Endothelial cell of umbilical vein (primary cell): ENCODE data around the gene LDLRAD4. TPM values are rescaled to one million over a fixed set of nuclear protein-coding genes. Genes with fewer than 3 reads are reported as not detected.

ENCODE experiments used
- BruUV-seq: library from RNA; stranded (reverse); fragments of 400-500 nt; replicated peaks from 2 replicates; lab custom pipeline; 2021; lab: Mats Ljungman, UMichigan
- CTCF ChIA-PET: fragments of 300-600, 350-600 bp; sonication (Branson Sonifier 250); formaldehyde crosslinking; loops from one replicate; lab custom pipeline; 2021; ENCODE audit warnings: antibody characterized with exemption, inconsistent platforms; lab: Charles Lee
- POLR2A ChIA-PET: fragments of 300-600, 350-600 bp; sonication (Branson Sonifier 250); formaldehyde crosslinking; loops from one replicate; lab custom pipeline; 2021; ENCODE audit warnings: antibody characterized with exemption, inconsistent platforms; lab: Charles Lee
- DNase-seq: peaks from one replicate; pipeline ENCODE4 v3.0.0-alpha.2; 2011; ENCODE audit warnings: low read depth, low spot score
- FAIRE-seq: peaks from 2 replicates; lab custom pipeline; 2011; peaks lifted over from hg19 to GRCh38; lab: Jason Lieb, UNC
- H2AFZ ChIP-seq: 2 replicates; pipeline ENCODE4 v1.6.0; 2012; ENCODE audit warnings: low read depth, low read length, control low read depth, inconsistent platforms
- H3K27ac ChIP-seq: 2 replicates; pipeline ENCODE4 v1.5.1; 2011; ENCODE audit warnings: low read depth, mild to moderate bottlenecking, control low read depth, low read length, moderate library complexity; ENCODE audit not compliant: insufficient read depth
- H3K27me3 ChIP-seq, 2 experiments: 2 replicates each; pipeline versions ENCODE4 v1.6.0 to v1.6.1; 2011; ENCODE audit warnings: low read length in 2 of 2, mixed read lengths in 1 of 2; ENCODE audit not compliant: control insufficient read depth in 2 of 2, insufficient read depth in 2 of 2
- H3K36me3 ChIP-seq, 2 experiments: 2 replicates in 1 of 2; 3 replicates in 1 of 2; pipeline ENCODE4 v1.5.1; 2011; ENCODE audit warnings: low read length in 2 of 2, mild to moderate bottlenecking in 1 of 2, moderate library complexity in 1 of 2; ENCODE audit not compliant: control insufficient read depth in 2 of 2, insufficient read depth in 2 of 2; ENCODE audit errors: extremely low read depth in 1 of 2
- H3K4me1 ChIP-seq: 3 replicates; pipeline ENCODE4 v1.5.1; 2011; ENCODE audit warnings: mild to moderate bottlenecking, low read length; ENCODE audit not compliant: control insufficient read depth, insufficient read depth; ENCODE audit errors: extremely low read depth
- H3K4me2 ChIP-seq: 2 replicates; pipeline ENCODE4 v1.6.1; 2011; ENCODE audit warnings: low read length, control low read depth, mixed read lengths; ENCODE audit not compliant: insufficient read depth
- H3K4me3 ChIP-seq, 3 experiments: fragments of 200-600 bp in 1 of 3; sonication (generic), shearing (Covaris generic) in 1 of 3; replicated peaks in 1 of 3; 2 replicates each; pipeline ENCODE4 v1.5.1; 2011 to 2016; ENCODE audit warnings: control low read depth in 3 of 3, low read length in 3 of 3, mild to moderate bottlenecking in 2 of 3, inconsistent platforms in 1 of 3, low read depth in 1 of 3, moderate library complexity in 1 of 3; ENCODE audit not compliant: insufficient read depth in 1 of 3
- H3K79me2 ChIP-seq: 2 replicates; pipeline ENCODE4 v1.6.0; 2012; ENCODE audit warnings: low read length, inconsistent platforms; ENCODE audit not compliant: control insufficient read depth, insufficient read depth
- H3K9ac ChIP-seq: replicated peaks from 2 replicates; pipeline ENCODE3; 2011; ENCODE audit warnings: low read length, control low read depth; ENCODE audit not compliant: insufficient read depth; ENCODE audit errors: extremely low read depth
- H3K9me1 ChIP-seq: replicated peaks from 3 replicates; pipeline ENCODE4 v1.6.0; 2011; ENCODE audit warnings: mild to moderate bottlenecking, low read length; ENCODE audit not compliant: control insufficient read depth, insufficient read depth; ENCODE audit errors: extremely low read depth
- H3K9me3 ChIP-seq: replicated peaks from 2 replicates; pipeline ENCODE4 v1.5.1; 2012; ENCODE audit warnings: low read length, inconsistent platforms; ENCODE audit not compliant: control insufficient read depth, insufficient read depth
- H4K20me1 ChIP-seq: replicated peaks from 2 replicates; pipeline ENCODE3; 2011; ENCODE audit warnings: mild to moderate bottlenecking, low read length; ENCODE audit not compliant: control insufficient read depth, insufficient read depth; ENCODE audit errors: extremely low read depth
- JUN ChIP-seq: IDR thresholded peaks from 2 replicates; pipeline ENCODE4 v1.6.1; 2011; ENCODE audit warnings: borderline replicate concordance, low read depth; ENCODE audit not compliant: insufficient read length, insufficient read depth
- MYC ChIP-seq: IDR thresholded peaks from one replicate; pipeline ENCODE4 v1.6.1; 2011; ENCODE audit warnings: mild to moderate bottlenecking, low read depth, low read length
- POLR2A ChIP-seq: IDR thresholded peaks from 2 replicates; pipeline ENCODE4 v1.6.1; 2012; ENCODE audit warnings: low read depth, mild to moderate bottlenecking, control low read depth, low read length
- dilution Hi-C: fragments of 300-500 bp; cut with MboI; formaldehyde crosslinking; loops from one replicate; pipeline ENCODE4 v1.15.0; 2019; ENCODE audit warnings: low sequenced_read_pairs; ENCODE audit not compliant: extremely low pct_ligation_motif_present
- intact Hi-C: fragments of 100-400 bp; cut with micrococcal nuclease; formaldehyde crosslinking; loops from one replicate; pipeline ENCODE4 v1.10.0; 2022
- polyA plus RNA-seq, 4 experiments: library from polyadenylated mRNA; depleted of rRNA in 3 of 4; stranded (reverse) in 3 of 4; unstranded in 1 of 4; fragments of >200 nt; gene quantifications; 2 replicates each; pipeline versions ENCODE4 v1.2.1 to v1.2.3, GENCODE V29; 2011 to 2012; ENCODE audit warnings: missing spikeins in 1 of 4
- total RNA-seq: library from RNA; stranded (reverse); gene quantifications from 2 replicates; pipeline ENCODE4 v1.2.3, GENCODE V29; 2021

LDLRAD4 gene
- total and polyA plus RNA-seq, 2 donors (not counting 3 experiments of a cell fraction or from before 2014, with no cell fraction given) = 5.2 to 6.5 TPM

GRCh38 chr18:13376841-13377351 lies 158.3 kb downstream of the LDLRAD4 start:
- FAIRE-seq (no peak), DNase-seq (no peak)
- H3K9me1 ChIP-seq = no peaks in the 10 kb centered on the region
- no peak overlapping the region for H3K9ac ChIP-seq
- ChIA-PET POLR2A (no interaction called here), CTCF (interaction anchor here (1.5 kb wide), 1 partner anchor 154 kb away, joined by 4 read pairs; no protein-coding TSS in a partner anchor)
- H2AFZ ChIP-seq = no peak overlapping the region
- peaks cover 36% of the 10 kb centered on the region for H3K4me1 ChIP-seq
- intact Hi-C loops = loop anchor here (5.0 kb wide), 1 partner anchor 235 kb away; no protein-coding TSS in a partner anchor
- no peaks in the 10 kb centered on the region for H3K9me3 ChIP-seq
- BruUV-seq = no TSS peak
- no peaks in the 10 kb centered on the region for H3K36me3 ChIP-seq
- H4K20me1 ChIP-seq = no peaks in the 10 kb centered on the region
- no peak overlapping the region for H3K4me3 ChIP-seq
- dilution Hi-C loops = no loop called here
- no peaks in the 10 kb centered on the region for H3K79me2 ChIP-seq
- no peaks in the 10 kb centered on the region for H3K27me3 ChIP-seq
- no peak for TF ChIP-seq JUN
- H3K4me2 ChIP-seq = no peak overlapping the region
- no peak overlapping the region for H3K27ac ChIP-seq

GRCh38 chr18:13377496-13377895 lies 158.9 kb downstream of the LDLRAD4 start:
- Histone ChIP-seq H3K36me3 (no peaks in the 10 kb centered on the region), H3K4me3 (no peak overlapping the region), H3K79me2 (no peaks in the 10 kb centered on the region), H3K9ac (no peak overlapping the region), H3K4me2 (no peak overlapping the region), H4K20me1 (no peaks in the 10 kb centered on the region), H3K4me1 (peaks cover 42% of the 10 kb centered on the region), H3K9me1 (no peaks in the 10 kb centered on the region), H3K9me3 (no peaks in the 10 kb centered on the region), H2AFZ (no peak overlapping the region), H3K27ac (no peak overlapping the region), H3K27me3 (no peaks in the 10 kb centered on the region)
- FAIRE-seq (no peak), DNase-seq (no peak)
- no peak for TF ChIP-seq POLR2A
- TF ChIP-seq MYC = no peak
- CTCF ChIA-PET = interaction anchor here (1.5 kb wide), 1 partner anchor 153 kb away, joined by 4 read pairs; no protein-coding TSS in a partner anchor
- POLR2A ChIA-PET = no interaction called here
- intact Hi-C loops = loop anchor here (5.0 kb wide), 1 partner anchor 235 kb away; no protein-coding TSS in a partner anchor
- no TSS peak for BruUV-seq
- dilution Hi-C loops = no loop called here
